Panc1 (cell line): ENCODE measurements around the gene FZD1. TPM values are rescaled to one million over a fixed set of nuclear protein-coding genes. Genes with fewer than 3 reads are reported as not detected.

Experiments
- ATAC-seq: fragments of 200-7000 bp; cut with Tn5 transposase; 2 replicates; pipeline ENCODE4 v1.9.1; 2020; ENCODE audit warnings: mild to moderate bottlenecking, moderate library complexity
- BruUV-seq: library from RNA; stranded (reverse); fragments of 400-500 nt; replicated peaks from 2 replicates; lab custom pipeline; 2021; lab: Mats Ljungman, UMichigan
- CTCF ChIA-PET: fragments of 300-600 bp; sonication (Branson Sonifier 250); formaldehyde crosslinking; loops from one replicate; lab custom pipeline; 2022; ENCODE audit warnings: antibody characterized with exemption; lab: Charles Lee
- POLR2A ChIA-PET: fragments of 300-600 bp; sonication (Branson Sonifier 250); formaldehyde crosslinking; loops from one replicate; lab custom pipeline; 2022; ENCODE audit warnings: antibody characterized with exemption; lab: Charles Lee
- DNase-seq: peaks from one replicate; pipeline ENCODE4 v3.0.0-alpha.2; 2010; ENCODE audit warnings: low read depth, low spot score
- H3K27ac ChIP-seq: 2 replicates; pipeline ENCODE4 v1.5.1; 2011; ENCODE audit warnings: mild to moderate bottlenecking, low read length, inconsistent platforms
- H3K27me3 ChIP-seq: fragments of 200-500 bp; sonication (Bioruptor generic); 2 replicates; pipeline ENCODE4 v1.6.0; 2014; ENCODE audit warnings: low read length, inconsistent platforms; ENCODE audit not compliant: control insufficient read depth, insufficient read depth
- H3K36me3 ChIP-seq: fragments of 200-500 bp; sonication (Bioruptor generic); 2 replicates; pipeline ENCODE4 v1.5.1; 2014; ENCODE audit warnings: inconsistent platforms, mild to moderate bottlenecking, low read length, moderate library complexity; ENCODE audit not compliant: control insufficient read depth, insufficient read depth
- H3K4me1 ChIP-seq: 2 replicates; pipeline ENCODE4 v1.5.1; 2011; ENCODE audit warnings: inconsistent platforms, mild to moderate bottlenecking, low read length, moderate library complexity; ENCODE audit not compliant: control insufficient read depth, insufficient read depth
- H3K4me3 ChIP-seq, 2 experiments: 2 replicates each; pipeline ENCODE4 v1.5.1; 2011 to 2012; ENCODE audit warnings: low read depth in 2 of 2, low read length in 2 of 2, mild to moderate bottlenecking in 2 of 2, inconsistent platforms in 1 of 2, moderate library complexity in 1 of 2
- H3K9me3 ChIP-seq: fragments of 200-500 bp; sonication (Bioruptor generic); 2 replicates; pipeline ENCODE4 v1.5.1; 2014; ENCODE audit warnings: low read depth, mild to moderate bottlenecking, inconsistent platforms, low read length, moderate library complexity; ENCODE audit not compliant: control insufficient read depth, insufficient read depth
- POLR2AphosphoS5 ChIP-seq: IDR thresholded peaks from 2 replicates; pipeline ENCODE4 v1.6.1; 2012; ENCODE audit warnings: mild to moderate bottlenecking, low read depth, low read length, moderate library complexity
- SIN3A ChIP-seq: IDR thresholded peaks from 2 replicates; pipeline ENCODE4 v1.6.1; 2012; ENCODE audit warnings: low read depth, mild to moderate bottlenecking, low read length, moderate library complexity, borderline replicate concordance; ENCODE audit not compliant: insufficient read depth
- in situ Hi-C: cut with HindIII; loops from 2 replicates; pipeline ENCODE4 v1.10.0; 2016; ENCODE audit warnings: low sequenced_read_pairs, low pct_unique_long_range_greater_than_20kb
- intact Hi-C: fragments of 100-400 bp; cut with micrococcal nuclease; formaldehyde crosslinking; loops from one replicate; pipeline ENCODE4 v1.10.0; 2022; ENCODE audit not compliant: unreplicated experiment
- total RNA-seq: library from RNA; stranded (reverse); gene quantifications from one replicate; pipeline ENCODE4 v1.2.1, GENCODE V29; 2021; ENCODE audit not compliant: unreplicated experiment
- TF ChIP-seq, protein P1 (sequence below), 2 experiments: IDR thresholded peaks; 2 replicates each; pipeline ENCODE4 v1.6.1; 2011 to 2012; ENCODE audit warnings: low read depth in 2 of 2, control low read depth in 1 of 2, low read length in 1 of 2, mild to moderate bottlenecking in 1 of 2, moderate library complexity in 1 of 2; ENCODE audit not compliant: insufficient read depth in 1 of 2

The FZD1 gene
- total RNA-seq, 1 experiment from 2014 or later = 1.8 TPM

DNA sequence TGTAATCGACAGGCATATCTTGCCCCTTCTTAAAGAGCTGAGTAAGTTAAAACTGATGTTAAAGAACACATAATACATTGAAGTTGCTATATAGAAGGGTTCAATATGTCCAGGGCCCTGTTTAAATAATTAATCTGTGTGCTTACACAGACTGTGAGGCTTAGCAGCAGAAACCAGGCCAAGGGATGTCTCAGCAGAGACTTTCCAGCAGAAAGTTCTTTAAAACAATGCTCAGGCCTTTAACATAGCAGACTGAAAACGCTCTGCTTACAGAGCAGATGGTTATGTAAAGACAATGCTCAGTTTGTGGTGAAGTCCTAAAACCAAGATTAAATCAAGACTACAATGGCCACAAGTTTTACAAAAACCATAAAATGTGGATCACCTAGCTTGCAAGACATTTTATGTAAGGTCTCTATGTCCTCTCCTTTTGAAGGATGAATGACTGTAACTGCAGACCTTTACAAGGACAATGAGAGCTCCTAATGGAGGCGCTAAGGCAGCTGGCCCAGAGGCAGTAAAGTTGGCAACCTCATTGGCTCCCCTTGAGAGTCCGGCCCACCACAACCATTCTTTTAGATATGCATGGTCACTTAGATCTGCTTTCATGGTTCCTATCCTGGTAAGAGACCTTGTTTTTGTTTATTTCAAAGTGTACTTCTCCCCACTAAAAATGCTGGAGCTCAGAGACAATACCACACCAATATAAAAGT, 56.3 kb downstream of the FZD1 start:
- ATAC-seq (no peak), DNase-seq (no peak)
- H3K4me3 ChIP-seq = no peak overlapping the region
- in situ Hi-C loops (no loop called here), intact Hi-C loops (no loop called here)
- no peaks in the 10 kb centered on the region for H3K9me3 ChIP-seq
- no peaks in the 10 kb centered on the region for H3K27me3 ChIP-seq
- H3K27ac ChIP-seq = no peak overlapping the region
- CTCF ChIA-PET = no interaction called here
- H3K36me3 ChIP-seq = no peaks in the 10 kb centered on the region
- no TSS peak for BruUV-seq
- POLR2A ChIA-PET = no interaction called here
- no peaks in the 10 kb centered on the region for H3K4me1 ChIP-seq
- TF ChIP-seq, protein P1, sequence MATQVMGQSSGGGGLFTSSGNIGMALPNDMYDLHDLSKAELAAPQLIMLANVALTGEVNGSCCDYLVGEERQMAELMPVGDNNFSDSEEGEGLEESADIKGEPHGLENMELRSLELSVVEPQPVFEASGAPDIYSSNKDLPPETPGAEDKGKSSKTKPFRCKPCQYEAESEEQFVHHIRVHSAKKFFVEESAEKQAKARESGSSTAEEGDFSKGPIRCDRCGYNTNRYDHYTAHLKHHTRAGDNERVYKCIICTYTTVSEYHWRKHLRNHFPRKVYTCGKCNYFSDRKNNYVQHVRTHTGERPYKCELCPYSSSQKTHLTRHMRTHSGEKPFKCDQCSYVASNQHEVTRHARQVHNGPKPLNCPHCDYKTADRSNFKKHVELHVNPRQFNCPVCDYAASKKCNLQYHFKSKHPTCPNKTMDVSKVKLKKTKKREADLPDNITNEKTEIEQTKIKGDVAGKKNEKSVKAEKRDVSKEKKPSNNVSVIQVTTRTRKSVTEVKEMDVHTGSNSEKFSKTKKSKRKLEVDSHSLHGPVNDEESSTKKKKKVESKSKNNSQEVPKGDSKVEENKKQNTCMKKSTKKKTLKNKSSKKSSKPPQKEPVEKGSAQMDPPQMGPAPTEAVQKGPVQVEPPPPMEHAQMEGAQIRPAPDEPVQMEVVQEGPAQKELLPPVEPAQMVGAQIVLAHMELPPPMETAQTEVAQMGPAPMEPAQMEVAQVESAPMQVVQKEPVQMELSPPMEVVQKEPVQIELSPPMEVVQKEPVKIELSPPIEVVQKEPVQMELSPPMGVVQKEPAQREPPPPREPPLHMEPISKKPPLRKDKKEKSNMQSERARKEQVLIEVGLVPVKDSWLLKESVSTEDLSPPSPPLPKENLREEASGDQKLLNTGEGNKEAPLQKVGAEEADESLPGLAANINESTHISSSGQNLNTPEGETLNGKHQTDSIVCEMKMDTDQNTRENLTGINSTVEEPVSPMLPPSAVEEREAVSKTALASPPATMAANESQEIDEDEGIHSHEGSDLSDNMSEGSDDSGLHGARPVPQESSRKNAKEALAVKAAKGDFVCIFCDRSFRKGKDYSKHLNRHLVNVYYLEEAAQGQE (IDR thresholded peaks at IDR 0.05; ENCODE audit: insufficient read depth in 1 of 2, low read depth in 2 of 2, low read length in 1 of 2) = no peak
- TF ChIP-seq SIN3A (no peak), POLR2AphosphoS5 (no peak)
